Measurements from ENCODE around the gene BARHL1. TPM values are rescaled to one million over a fixed set of nuclear protein-coding genes. Genes with fewer than 3 reads are reported as not detected.

The BARHL1 gene
- total and polyA plus RNA-seq, 2 experiments from 2014 or later: not detected

- H3K27ac Mint-ChIP-seq: no peak overlapping the region
- no peaks in the 10 kb centered on the region for H3K9me3 Mint-ChIP-seq
- peaks cover 10% of the 10 kb centered on the region for H3K4me1 ChIP-seq (ENCODE audit: insufficient read depth)
- no peak overlapping the region for H2AFZ ChIP-seq
- H3F3A ChIP-seq (replicated peaks; ENCODE audit: low read depth): no peaks in the 10 kb centered on the region
- DNase-seq (ENCODE audit: low spot score): no peak
- ATAC-seq: no peak
- no peak overlapping the region for H3K4me2 ChIP-seq
- no peak for TF ChIP-seq ZNF462 (CRISPR knock-in tag; IDR thresholded peaks at IDR 0.05)
- TF ChIP-seq POLR2AphosphoS5 (IDR thresholded peaks at IDR 0.05; ENCODE audit: low read depth): no peak
- no peak for TF ChIP-seq EZH2phosphoT487 (IDR thresholded peaks at IDR 0.05; ENCODE audit: unreplicated experiment)
- no peak for TF ChIP-seq CTCF (conservative IDR thresholded peaks at IDR 0.05; ENCODE audit: low read depth in 2 of 2)
- no peak for TF ChIP-seq ZNF114 (CRISPR knock-in tag; IDR thresholded peaks at IDR 0.05)
- no peak for TF ChIP-seq STAT1 (IDR thresholded peaks at IDR 0.05; ENCODE audit: unreplicated experiment)
- TF ChIP-seq NANOG (IDR thresholded peaks at IDR 0.05; ENCODE audit: borderline replicate concordance): no peak
- TF ChIP-seq EZH2 (IDR thresholded peaks at IDR 0.05; ENCODE audit: low read depth, unreplicated experiment): no peak
- no peak for TF ChIP-seq REST (IDR thresholded peaks at IDR 0.05; ENCODE audit: unreplicated experiment)
- no peak for TF ChIP-seq JUNB (IDR thresholded peaks at IDR 0.05; ENCODE audit: unreplicated experiment)
- TF ChIP-seq CREB1 (CRISPR knock-in tag; IDR thresholded peaks at IDR 0.05; ENCODE audit: low read depth): no peak
- TF ChIP-seq ZNF331 (CRISPR knock-in tag; IDR thresholded peaks at IDR 0.05; ENCODE audit: low read depth): no peak
- TF ChIP-seq ETS1 (IDR thresholded peaks at IDR 0.05): no peak
- H3K27me3 ChIP-seq (ENCODE audit: insufficient read depth): no peaks in the 10 kb centered on the region
- H4K20me1 ChIP-seq (replicated peaks; ENCODE audit: insufficient read depth): peaks cover 4% of the 10 kb centered on the region; the same call in 1 of the 2 replicates
- peaks cover 26% of the 10 kb centered on the region; the same call in 1 of the 2 replicates for H3K36me3 ChIP-seq (ENCODE audit: insufficient read depth)
- H3K27me3 Mint-ChIP-seq (ENCODE audit: insufficient read depth, low read depth, poor library complexity): peaks cover 2% of the 10 kb centered on the region
- H3K27ac ChIP-seq (ENCODE audit: low read depth): no peak overlapping the region
- H3K4me1 Mint-ChIP-seq: peaks cover 22% of the 10 kb centered on the region
- peaks cover 45% of the 10 kb centered on the region for H3K36me3 Mint-ChIP-seq (ENCODE audit: low read depth)
- no peak overlapping the region for H3K4me3 ChIP-seq
- H3K79me2 ChIP-seq (replicated peaks; ENCODE audit: insufficient read depth): no peaks in the 10 kb centered on the region
- no peaks in the 10 kb centered on the region for H3K9me2 ChIP-seq (ENCODE audit: insufficient read depth)
- no peak overlapping the region for H3K4me3 Mint-ChIP-seq
Measured at GRCh38 chr9:132630116-132630515, 47.7 kb downstream of the BARHL1 start.
